HG03135 (cell line): ENCODE data around the gene TPRX1.
"Not testable (repeated sequence)": the region's sequence is repeated elsewhere in the genome, so short reads cannot be mapped to it uniquely, and the experiment has no call there.

Experiments used
- ATAC-seq: cut with Tn5 transposase; IDR thresholded peaks from one replicate; pipeline ENCODE4 v1.9.1; 2021; ENCODE audit warnings: mild to moderate bottlenecking, moderate library complexity; ENCODE audit not compliant: unreplicated experiment

The TPRX1 gene

GRCh38 chr19:47802521-47803043 is 1.8 kb downstream of the TPRX1 start:
- no peak for ATAC-seq

GRCh38 chr19:47801270-47801669 is 3.1 kb downstream of the TPRX1 start:
- no peak for ATAC-seq

GRCh38 chr19:47798904-47799266 is 5.5 kb downstream of the TPRX1 start:
- no peak for ATAC-seq

GRCh38 chr19:47797996-47798903 is 6.1 kb downstream of the TPRX1 start:
- no peak for ATAC-seq

GRCh38 chr19:47796785-47797184 is 7.6 kb downstream of the TPRX1 start:
- no peak for ATAC-seq

- no peak for ATAC-seq
Measured at GRCh38 chr19:47794526-47794925, 9.8 kb downstream of the TPRX1 start.

- no peak for ATAC-seq
Measured at GRCh38 chr19:47792616-47793015, 11.7 kb downstream of the TPRX1 start.

GRCh38 chr19:47790398-47790814 is 13.9 kb downstream of the TPRX1 start:
- no peak for ATAC-seq

GRCh38 chr19:47789811-47790210 is 14.5 kb downstream of the TPRX1 start:
- not testable (repeated sequence) for ATAC-seq

- not testable (repeated sequence) for ATAC-seq
Measured at GRCh38 chr19:47787307-47787706, 17.0 kb downstream of the TPRX1 start.

GRCh38 chr19:47786566-47786965 is 17.8 kb downstream of the TPRX1 start:
- no peak for ATAC-seq

GRCh38 chr19:47781590-47782262 is 22.6 kb downstream of the TPRX1 start:
- ATAC-seq: no peak

- ATAC-seq: no peak
Measured at GRCh38 chr19:47780215-47780551, 24.2 kb downstream of the TPRX1 start.

GRCh38 chr19:47779524-47780214 is 24.7 kb downstream of the TPRX1 start:
- ATAC-seq: no peak

GRCh38 chr19:47778954-47779351 is 25.4 kb downstream of the TPRX1 start:
- no peak for ATAC-seq

GRCh38 chr19:47778049-47778953 is 26.1 kb downstream of the TPRX1 start, which contains the start of gene SELENOW:
TSS of gene SELENOW (plus strand) at chr19:47778703. CDS start at chr19:47778786, 83 bp downstream.
- peak; percentile 76 for ATAC-seq

GRCh38 chr19:47777245-47778048 is 26.9 kb downstream of the TPRX1 start:
- not testable (repeated sequence) for ATAC-seq

GRCh38 chr19:47776568-47776967 is 27.8 kb downstream of the TPRX1 start:
- ATAC-seq: no peak

GRCh38 chr19:47771291-47771690 is 33.1 kb downstream of the TPRX1 start:
- not testable (repeated sequence) for ATAC-seq
